IPS-11a (cell line): ENCODE measurements around the gene TANGO2.

Experiments
- H3K4me3 ChIP-seq: one replicate; pipeline ENCODE4 v1.5.1; 2013; ENCODE audit warnings: low read depth, low read length, control low read depth

Gene TANGO2

DNA sequence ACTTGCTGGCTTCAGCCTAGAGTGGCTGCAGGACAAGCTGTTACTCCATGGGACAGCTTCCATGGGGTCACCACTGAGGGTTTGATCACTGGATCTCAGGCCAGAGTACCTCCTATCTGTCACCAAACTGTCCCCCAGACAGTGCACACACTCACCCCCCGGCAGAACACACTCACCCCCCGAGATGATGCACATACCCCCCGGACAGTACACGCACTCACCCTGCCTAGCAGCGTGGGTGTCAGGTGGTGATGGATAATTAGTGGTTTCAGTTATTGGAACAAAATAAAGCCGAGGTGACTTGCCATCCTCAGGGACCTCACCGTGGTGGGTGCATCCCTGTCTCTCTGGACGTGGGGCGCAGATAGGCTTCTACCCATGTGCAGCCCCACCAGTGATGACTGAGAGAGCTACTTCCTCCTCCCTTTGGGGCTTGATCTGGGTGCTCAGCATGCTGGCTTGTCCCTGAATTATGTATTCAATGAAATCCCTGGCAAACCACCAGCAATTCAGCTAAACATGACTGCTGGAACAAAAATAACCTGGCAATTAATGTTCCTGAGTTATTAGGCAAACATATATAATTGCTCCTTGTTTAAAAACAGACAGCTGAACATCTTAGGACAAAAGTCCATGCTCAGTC lies 18.9 kb downstream of the TANGO2 start:
- no peak overlapping the region for H3K4me3 ChIP-seq

DNA sequence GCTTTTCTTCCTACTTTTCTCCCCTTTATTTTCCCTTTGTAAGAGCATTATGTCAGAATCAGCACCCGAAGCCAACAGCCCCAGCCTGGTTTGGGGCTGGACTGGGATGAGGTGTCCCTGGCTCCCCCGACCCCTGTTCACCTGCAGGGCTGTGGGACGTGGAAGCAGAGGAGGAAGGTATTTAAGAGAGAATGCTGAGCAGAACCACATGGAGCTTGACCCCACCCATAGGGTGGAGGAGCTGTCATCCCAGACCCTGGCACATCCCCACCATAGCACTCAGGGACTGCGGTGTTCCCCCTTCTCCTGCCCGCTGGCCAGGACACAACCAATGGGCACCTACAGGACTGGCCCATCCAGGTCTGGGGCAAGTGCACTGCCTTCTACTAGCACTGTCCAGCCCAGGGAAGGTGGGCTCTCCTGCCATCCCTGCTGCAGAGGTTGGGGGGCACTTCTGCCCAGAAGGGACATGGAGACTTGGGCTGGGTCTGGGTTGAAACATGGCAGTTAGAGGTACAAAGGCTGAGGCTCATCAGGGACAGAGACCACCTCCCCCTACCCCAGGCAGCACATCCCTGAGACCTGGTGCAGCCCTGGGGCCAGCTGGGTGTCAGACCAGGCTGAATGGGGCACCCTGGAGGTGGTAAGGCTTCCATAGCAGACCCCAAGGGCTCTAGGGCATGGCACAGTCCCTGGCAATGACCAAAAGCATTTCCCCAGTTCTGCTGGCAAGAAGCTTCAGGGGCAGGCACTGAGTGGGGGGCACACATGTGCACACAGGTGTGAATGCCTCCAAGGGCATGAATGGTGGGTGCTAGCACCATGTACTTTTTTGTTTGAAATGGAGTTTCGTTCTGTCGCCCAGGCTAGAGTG lies 19.7 kb downstream of the TANGO2 start:
- no peak overlapping the region for H3K4me3 ChIP-seq

DNA sequence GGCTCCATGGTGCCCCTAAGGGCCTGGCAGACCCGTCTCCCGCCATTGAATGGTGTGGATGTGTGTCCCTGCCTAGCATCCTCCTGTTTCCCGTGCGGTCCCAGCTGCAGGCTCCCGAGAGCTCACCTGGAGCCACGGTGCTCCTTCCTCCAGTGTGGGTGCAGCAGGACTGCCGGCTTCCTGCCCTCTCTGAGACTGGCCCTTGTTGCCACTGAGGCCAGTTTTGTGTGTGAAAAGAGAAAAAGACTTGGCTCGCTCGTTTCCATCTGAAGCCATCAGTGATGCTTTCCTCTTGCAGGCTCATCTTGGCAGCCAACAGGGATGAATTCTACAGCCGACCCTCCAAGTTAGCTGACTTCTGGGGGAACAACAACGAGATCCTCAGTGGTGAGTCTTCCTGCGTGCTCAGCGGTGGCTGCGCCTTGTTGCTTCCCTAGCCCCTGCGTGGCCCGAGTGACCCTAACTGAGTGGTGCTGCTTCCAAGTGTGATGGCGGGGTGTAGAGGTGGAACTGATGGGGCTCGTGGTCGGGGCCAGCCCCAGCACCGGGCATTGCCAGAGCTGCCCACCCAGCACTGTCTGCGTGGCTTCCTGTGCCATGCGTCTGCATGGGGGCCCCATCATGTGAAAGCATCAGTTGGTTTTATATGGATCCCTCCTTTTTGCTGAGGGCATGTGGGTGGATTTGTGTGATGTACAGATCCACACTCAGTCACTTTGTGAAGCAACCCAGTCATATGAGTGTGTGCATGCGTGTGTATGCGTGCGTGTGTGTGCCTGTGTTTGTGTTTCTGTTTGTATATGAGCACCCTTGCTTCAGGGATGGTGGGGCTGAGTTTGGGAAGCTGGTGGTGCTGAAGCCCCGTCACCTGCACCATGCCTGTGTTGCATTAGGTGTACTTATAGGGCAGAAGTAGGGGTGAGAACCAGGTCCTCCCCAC lies 22.4 kb downstream of the TANGO2 start:
- H3K4me3 ChIP-seq = no peak overlapping the region

DNA sequence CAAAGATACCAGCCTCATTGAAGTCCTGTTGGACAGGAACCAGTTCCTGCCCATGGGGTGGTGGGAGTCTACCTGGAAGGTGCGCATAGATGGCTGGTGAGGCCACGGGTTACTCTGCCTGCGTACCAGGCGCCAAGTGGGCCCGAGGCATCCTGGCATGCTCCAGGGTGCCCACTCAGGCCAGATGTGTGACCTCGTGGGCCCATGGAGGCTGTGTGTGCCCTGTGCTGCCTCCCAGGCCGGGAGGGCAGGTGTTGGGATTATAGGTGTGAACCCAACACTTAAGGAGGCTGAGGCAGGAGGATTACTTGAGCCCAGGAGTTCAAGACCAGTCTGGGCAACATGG lies 23.1 kb downstream of the TANGO2 start:
- no peak overlapping the region for H3K4me3 ChIP-seq

DNA sequence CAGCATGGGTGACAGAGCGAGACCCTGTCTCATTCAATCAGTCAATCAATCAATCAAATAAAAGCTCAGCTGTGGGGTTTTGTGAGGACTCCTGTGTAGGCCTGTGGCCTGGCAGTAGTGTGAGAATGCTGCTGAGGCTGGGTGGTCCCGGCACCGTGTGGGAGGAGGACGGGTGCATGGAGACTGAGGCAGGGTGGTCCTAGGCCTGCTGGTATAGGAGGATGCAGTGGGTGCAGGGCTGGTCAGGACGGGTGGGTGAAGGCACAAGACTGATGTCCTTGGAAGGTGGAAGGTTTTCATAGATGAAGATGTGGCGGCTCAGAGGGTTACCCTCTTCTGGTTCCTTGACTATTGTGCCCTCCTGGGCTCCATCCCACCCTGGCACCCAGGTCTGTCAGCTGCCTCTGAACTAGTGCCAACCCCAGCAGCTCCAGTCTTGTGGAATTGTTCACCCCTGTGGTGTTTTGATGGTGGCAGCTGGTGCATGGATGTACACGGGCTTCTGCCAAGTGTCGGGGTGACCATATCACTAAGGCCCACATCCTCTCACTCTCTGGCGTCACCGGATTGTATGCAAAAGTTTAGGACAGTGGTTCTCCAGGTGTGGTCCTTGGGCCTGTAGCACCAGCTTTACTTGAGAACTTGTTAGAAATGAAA lies 23.7 kb downstream of the TANGO2 start:
- no peak overlapping the region for H3K4me3 ChIP-seq

DNA sequence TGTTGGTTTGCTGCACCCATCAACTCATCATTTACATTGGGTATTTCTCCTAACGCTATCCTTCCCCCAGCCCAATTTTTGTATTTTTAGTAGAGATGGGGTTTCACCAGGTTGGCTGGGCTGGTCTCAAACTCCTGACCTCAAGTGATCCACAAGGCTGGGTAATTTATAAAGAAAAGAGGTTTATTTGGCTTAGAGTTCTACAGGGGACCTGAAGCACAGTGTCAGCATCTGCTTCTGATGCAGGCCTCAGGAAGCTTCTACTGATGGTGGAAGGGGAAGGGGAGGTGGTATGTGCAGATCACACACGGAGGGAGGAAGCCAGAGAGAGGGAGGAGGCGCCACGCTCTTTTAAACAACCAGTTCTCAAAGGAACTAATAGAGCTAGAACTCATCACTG lies 25.8 kb downstream of the TANGO2 start:
- H3K4me3 ChIP-seq = no peak overlapping the region

DNA sequence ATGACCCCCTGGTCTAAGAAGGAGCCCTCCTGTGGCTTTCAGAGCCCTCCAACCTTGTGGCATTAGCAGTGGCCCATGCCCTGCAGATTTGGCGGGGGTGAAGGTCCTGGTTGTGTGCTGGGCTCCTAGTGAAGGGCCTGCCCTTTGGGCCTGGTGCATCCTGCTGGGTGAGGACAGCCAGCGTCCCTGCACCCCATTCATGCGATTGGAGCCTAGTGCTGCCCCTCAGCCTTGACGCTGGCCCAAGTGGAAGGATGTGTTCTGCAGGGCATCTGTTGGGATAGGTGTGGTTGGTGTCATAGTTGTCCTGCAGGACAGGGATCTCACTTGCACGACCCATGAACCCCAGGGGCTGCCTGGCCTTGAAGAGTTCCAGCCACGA lies 31.0 kb downstream of the TANGO2 start:
- H3K4me3 ChIP-seq = no peak overlapping the region

DNA sequence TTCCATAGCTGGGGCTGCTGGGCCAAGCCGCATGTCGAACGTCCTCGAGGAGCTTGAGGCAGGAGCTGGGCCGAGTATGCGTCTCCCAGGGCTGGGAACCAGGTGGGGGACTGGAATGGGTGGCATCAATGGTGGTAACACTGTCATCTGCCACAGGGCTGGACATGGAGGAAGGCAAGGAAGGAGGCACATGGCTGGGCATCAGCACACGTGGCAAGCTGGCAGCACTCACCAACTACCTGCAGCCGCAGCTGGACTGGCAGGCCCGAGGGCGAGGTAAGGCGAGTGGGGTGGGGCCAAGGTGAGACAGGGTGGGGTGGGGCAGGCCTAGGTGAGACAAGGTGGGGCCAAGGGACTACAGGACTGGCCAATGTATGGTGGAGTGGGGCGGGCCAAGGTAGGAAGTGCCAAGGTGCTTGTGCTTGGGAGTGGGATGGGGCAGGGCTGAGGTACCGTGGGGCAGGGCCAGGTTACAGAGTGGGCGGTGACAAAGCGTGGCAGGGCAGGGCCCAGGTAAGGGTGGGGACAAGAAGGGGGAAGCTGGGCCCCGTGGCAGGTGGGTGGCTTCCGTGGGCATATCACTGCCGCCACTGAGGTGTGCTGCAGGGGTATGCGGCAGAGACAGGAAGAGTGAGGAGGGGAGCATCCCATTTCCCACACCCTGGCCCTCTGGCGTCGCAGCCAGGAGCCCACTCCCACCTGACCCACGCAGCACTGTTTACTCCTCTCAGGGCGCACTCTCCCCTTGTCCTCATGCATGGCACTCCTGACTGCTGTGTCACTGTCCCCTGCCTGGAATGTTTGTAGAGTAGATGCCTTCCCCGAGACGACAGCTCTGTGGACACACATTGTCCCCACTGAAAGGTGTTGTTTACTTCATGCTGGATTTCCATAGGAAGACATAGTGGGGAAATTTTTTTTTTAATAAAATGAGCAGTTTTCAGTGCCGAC lies 31.7 kb downstream of the TANGO2 start:
- H3K4me3 ChIP-seq = no peak overlapping the region

DNA sequence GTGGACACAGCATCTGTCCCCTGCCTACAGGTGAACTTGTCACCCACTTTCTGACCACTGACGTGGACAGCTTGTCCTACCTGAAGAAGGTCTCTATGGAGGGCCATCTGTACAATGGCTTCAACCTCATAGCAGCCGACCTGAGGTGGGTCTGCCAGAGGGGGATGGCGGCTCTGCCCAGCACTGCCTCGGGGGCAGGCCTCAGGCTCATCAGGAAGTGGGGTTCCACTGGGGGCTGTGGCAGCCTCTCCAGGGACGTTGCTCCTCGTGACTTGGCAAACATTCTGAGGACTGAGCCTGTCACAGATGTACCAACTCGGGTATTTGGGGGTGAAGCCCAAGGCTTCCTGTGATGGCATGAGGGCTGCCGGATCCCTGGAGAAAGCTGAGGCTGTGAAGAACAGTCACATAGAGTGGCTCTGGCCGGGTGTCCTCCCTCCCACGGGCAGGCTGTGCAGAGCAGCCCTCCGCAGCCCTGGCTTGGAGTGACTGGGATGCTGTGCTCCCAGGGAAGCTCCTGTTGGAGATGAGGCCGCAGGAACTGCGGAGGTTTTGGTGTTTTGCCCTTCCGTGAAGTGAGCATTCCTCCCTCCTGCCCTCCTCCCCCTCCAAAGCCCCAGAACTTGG lies 32.6 kb downstream of the TANGO2 start:
- no peak overlapping the region for H3K4me3 ChIP-seq

DNA sequence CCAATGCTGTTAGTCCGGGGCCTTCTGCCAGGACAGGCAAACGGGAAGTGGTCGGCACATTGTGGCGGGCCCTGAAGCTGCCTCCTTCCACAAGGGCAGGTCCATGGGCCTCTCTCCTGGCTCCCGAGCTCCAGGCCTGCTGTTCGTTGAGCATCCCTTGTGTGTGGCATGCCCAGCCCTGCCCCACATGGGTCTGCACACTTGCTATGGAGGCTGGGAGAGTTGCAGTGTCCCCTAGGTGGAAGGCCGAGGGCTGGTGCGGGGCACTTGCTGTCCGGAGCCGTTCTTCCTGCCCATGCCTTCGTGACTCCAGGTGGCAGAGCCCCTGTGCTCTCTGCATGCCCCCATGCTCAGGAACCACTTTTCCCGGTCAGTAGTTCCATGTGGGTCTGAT lies 33.1 kb downstream of the TANGO2 start:
- no peak overlapping the region for H3K4me3 ChIP-seq

DNA sequence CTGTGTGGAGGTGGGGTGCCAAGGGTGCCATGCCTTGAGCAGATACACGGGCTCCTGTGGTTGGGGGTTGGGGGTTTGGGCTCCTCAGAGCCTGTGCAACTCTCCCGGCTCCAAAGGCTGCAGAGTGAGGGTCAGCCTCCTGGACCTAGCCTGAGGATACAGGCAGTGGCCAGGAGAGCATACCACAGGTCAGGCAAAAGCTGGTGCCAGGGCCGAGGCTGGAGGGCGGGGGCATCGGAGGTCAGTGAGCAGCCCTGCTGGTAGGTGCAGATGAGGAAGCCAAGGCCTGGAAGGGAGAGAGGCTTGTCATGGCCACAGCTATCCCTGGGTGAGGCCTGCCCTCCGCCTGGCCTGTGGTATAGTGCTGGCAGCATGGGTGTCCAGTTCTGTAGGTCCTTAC lies 33.6 kb downstream of the TANGO2 start:
- H3K4me3 ChIP-seq = no peak overlapping the region

DNA sequence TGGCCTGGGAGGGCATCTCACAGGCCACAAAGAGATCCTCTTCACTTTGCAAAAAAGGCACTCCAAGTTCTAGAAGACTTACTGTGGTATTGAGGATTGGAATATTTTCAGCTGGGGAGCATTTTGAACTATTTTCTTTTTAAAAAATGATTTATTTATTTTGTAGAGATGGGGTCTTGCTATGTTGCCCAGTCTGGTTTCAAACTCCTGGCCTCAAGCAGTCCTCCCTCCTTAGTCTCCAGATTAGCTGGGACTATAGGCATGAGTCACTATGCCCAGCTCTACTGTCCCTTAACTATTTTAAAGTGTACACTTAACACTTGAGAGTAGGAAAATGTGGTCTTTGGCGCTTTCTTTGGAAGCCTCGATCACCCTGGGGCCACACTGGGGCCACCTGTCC lies 34.2 kb downstream of the TANGO2 start:
- no peak overlapping the region for H3K4me3 ChIP-seq

DNA sequence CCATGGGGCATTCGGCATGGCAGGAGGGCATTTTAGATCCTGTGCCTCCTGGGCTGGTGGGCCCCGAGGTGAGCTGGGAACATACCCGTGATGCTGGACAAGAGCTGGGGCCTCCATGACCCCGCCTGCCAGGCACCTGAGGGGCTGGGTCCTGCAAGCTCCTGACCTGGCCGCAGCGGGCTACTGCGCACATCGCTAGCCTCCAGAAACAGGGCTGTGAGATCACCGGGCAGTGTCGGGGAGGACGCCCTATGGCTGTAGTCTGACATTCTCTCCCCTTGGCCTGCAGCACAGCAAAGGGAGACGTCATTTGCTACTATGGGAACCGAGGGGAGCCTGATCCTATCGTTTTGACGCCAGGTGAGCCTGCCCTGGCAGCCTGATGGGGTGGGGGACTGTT lies 34.7 kb downstream of the TANGO2 start:
- no peak overlapping the region for H3K4me3 ChIP-seq

DNA sequence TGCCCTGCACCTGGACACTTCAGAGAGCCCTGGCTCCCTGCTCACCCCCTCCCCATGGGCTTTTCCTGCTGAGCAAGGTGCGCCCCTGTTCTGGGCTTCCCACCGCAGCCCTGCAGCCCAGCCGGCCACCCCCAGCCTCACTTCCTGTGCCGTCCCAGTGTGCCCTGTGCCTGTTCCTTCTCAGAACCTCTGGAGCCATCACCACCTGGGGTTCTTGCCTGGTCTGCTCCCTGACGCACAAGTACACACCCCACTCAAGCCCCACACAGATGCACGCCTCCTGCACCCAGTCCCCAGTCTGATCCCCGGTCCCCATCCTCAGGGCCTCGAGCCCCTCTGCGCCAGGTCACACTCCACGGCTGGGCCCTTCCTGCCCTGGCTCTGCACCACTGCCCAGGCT lies 35.3 kb downstream of the TANGO2 start:
- no peak overlapping the region for H3K4me3 ChIP-seq

DNA sequence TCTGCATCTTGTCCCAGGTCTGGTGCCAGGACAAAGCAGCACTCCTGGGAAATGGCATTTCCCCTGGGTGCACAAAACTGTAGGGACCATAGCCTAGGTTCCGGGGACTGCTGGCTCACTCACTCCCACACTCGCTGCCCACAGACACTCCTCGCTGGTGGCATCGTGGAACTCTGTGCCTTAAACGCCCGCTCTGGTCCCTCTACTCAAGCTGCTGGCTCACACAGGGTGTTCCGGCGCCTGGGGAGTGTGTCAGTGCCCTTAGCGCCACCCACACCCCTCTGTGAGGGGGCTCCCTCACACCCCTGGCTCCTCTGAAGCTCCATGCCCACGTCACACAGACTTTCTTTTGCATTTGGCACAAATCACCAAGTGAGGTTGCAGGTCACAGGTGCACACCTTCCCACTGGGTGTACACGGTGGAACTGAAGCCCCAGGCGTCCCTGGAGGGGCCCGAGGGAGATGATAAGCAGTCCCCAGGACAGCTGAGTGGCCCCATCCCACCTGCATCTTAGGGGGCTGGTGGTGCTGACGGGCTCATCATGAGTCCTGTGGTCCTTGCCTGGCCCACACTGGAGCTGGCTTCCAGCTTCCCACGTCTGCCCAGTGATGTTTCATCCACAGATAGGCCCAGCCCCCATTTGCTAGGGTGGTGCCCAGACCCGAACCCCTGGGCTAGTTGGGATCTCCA lies 35.9 kb downstream of the TANGO2 start:
- H3K4me3 ChIP-seq = no peak overlapping the region

DNA sequence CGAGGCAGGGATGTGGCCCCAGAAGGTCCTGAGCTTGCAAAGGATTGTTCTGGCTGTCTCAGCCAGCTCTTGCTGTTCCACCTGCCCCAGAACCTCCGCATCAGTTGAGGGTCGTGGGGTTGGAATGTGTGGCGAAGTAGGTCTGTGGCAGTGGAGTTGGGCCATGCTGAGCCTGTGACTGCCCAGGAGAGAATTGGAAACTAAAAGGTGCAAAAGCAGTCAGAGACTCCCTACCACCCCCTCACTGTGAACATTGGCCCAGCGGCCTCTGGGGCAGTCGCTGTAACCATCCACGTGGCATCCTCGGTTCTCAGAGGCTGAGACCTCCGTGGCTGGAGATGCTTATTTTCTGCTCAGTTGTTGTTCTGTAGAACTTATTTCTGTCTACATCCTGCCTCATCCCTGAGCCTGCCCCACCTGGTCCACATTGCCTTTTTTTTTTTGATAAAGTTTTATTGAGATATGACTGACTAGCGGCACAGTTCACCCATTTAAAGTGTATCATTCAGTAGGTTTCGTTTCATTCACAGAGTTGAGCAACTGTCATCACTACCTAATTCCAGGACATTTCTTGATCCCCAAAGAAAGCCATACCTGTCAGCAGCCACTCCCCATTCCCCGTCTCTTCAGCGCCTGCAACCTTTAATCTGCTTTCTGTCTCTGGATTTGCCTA lies 36.8 kb downstream of the TANGO2 start:
- H3K4me3 ChIP-seq = no peak overlapping the region

DNA sequence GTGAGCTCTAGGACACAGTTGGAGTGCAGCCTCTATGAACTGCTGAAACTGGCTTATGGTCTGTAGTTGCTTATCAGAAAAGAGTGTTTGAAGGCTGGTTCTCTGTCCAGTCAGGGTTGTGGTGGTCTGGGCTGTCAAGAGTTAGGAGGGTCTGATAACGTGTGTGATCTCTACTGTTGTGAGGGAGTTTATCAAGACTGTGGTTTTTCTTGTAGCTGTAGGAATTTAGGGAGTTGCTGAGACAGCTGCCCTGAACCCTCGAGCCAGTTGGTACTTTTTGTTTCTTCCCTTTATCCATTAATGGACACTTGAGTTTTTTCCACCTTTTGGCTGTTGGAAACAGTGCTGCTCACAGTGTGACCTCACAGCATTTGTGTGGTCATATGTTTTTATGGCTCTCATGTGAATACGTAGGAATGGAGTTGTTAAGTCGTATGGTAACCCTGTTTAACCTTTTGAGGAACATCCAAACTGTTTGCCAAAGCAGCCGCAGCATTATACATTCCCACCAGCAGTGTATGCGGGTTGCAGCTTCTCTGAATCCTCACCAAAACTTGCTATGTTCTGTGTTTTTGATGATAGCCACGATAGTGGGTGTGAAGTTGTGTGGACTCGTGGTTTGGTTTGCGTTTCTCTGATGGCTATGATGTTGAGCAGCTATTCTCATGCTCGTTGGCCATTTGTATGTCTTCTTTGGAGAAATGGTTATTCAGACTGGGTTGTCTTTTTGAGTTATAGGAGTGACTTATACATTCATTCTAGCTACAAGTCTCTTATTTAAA lies 38.3 kb downstream of the TANGO2 start:
- H3K4me3 ChIP-seq = no peak overlapping the region
